GM19240 (cell line): ENCODE results near the gene CDX1.

Source experiments
- DNase-seq: peaks from one replicate; pipeline ENCODE4 v3.0.0; 2011; ENCODE audit warnings: low spot score; ENCODE audit not compliant: insufficient read length

The CDX1 gene

DNA sequence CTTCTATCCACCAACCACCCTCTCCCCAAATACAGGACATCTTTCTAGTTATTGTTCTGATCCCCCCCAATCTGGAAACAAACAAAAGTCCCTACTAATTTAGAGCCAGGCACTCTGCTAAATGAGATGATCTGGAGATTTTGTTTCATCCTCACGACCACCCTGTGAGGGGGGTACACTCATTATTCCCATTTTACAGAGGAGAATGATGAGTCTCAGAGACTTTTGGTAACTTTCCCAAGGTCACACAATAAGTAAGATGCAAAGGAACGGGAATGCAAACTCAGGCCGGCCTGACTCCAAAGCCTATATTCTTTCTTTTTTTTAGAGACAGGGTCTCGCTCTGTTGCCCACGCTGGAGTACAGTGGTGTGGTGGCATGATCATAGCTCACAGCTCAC is 20.3 kb upstream of the CDX1 start:
- DNase-seq: no peak

DNA sequence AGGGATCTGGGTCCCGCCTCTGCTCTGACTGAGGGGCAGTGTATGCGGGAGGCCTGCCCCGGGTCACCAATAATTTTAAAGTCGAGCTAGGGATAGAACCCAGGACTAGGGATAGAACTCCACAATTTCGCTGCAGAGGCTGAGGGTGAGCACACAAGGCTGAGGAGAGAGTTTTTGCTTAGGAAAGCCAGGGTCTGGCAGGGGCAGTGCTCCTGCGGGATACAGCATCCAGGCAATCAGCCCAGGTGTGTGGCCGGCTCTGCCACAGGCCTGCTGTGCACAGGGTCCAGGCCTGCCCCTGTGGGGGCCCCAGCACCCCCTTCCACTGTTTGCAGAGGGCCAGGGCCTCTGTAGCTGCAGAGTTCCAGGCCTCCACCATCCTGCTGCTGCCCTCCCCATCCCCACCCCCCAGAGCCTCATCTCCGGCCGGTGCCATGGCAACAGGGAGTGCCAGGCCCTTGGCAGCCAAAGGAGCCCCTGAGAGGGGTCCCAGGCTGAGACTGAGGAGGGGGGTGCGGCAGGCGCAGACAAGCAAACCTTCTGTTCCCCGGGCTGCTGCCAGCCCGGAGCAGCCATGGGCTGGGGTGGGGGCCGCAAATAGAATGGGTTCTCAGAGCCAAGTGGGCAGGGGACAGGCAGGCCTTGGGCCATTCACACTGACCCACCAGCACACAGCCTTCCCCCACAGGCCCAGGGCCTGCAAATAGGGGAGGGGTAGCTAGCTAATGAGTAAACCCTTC is 19.5 kb upstream of the CDX1 start:
- DNase-seq: no peak

DNA sequence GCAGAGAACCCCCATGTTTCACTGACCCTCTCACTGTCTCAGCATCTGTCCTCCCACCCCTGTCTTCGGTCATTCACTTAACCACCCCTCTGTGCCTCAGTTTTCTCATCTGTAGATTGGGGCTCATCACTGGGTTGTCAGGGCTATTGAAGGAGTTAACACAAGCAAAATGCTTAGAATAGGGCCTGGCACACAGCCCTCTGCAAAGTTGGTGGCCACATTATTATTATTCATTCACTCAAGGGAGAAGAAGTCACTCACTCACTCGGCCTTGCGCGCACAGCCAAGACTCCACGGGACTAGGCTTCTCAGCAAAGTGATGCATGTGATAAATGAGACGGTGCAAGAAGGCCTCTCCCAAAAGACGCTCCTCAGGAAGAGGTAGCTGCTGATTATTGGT is 18.9 kb upstream of the CDX1 start:
- DNase-seq: no peak

DNA sequence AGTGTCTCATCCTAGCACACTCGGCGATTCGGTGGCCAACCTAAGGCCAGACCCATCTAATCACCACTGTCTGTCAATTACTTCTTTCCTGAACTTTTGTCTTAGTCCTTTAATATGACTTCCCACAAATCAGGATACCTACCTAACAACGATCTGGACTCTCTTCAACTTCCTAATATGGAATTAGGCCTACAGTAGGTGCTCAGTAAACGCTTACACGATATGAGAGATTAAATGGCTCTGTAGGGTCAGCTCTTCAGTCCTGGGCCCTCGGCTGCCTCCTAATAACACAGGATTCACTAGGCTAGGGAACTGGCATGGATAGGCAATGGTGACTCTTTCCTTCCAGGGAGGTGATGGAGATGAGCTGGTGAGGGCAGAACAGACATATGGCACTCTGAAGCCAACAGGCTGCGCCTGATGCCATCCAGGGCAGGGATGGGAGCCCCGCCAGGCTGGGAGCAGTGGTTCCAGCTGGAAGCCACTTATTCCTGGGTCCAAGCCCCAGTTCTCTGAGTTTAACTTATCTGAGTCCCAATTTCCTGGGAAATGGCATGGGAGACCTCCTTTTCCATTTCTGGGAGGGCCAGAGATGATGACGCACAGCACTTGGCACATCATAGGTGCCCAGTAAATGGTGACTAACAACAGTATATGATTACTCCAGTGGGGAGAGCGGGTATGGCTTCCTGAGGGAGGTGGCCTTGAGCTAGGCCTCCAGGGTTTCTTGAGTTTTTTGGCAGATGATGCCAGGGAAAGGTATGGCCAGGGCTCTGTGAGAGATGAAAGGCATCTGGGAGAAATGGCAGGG is 18.3 kb upstream of the CDX1 start:
- no peak for DNase-seq

DNA sequence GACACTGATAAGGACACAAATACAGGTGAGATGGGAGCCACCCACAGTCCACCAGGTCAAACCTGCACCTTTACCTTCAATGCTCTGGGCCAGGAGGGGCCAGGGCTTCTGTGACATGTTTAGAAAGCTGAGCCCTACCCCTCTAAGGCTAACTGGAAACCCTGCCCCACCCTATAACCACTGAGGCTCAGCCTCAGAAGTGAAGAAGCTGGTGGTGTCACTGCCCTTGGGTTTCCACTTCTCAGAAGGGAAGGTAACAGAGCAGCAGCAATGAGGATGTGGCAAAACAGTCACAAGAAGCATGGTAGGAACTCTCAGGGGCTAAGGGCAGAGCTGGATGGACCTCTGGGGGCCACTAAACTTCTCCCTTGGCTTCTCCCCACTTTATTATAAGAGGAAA is 17.0 kb upstream of the CDX1 start:
- no peak for DNase-seq

DNA sequence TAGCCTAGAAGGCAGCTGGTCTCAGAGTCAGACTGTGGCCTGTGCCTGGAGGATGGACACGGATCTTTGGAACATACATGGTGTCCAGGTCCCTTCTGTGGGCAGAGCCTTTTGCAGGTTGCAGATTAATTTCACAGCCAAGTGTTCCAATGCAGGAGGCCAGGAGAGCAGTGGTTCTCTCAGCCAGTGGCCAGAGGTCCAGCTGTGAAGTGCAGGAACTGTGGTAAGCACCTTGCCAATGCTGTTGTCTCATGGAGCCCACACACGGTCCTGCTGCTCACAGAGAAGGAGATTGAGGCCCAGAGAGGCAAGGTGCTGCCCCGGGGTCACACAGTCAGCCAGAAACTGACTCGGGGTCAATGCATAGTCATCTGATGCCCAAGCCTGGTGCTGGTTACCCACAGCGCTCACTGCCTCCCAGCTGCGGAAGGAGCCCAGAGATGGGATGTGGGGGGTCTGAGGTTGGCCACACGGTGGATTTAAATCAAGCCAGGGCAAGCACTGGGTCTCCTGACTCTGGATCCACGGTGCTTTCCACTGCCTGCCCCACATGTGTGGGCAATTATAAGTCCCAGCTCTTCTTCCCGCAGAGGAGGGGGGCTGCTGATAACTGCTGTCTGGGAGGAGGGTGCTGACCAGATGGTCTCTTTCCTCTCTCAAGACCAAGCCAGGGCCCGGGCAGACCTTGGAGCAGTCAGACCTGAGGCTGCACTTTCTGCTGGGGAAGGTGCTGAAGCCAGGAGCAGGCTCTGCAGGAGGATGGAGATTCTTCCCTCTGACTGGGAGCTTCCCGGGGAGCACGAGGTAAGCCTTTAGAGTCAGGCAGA is 13.7 kb upstream of the CDX1 start:
- DNase-seq: no peak

DNA sequence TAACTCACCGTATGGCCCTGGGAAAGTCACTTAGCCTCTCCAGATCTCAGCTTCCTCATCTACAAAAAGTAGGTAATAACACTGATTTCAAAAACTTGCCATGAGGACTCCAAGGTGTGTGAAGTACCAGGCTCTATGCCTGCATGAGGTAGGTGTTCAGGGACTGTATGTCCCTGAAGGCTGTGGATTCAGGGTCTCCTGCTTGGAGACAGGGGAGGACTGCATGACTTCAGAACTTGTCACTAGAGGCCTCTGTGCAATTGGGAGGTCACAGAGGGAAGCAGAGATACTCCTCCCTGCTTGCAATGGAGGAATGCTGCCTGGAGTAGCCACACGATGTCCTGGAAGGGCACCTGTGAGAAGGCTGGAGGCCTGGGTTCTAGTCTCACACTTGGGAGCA is 13.1 kb upstream of the CDX1 start:
- no peak for DNase-seq

DNA sequence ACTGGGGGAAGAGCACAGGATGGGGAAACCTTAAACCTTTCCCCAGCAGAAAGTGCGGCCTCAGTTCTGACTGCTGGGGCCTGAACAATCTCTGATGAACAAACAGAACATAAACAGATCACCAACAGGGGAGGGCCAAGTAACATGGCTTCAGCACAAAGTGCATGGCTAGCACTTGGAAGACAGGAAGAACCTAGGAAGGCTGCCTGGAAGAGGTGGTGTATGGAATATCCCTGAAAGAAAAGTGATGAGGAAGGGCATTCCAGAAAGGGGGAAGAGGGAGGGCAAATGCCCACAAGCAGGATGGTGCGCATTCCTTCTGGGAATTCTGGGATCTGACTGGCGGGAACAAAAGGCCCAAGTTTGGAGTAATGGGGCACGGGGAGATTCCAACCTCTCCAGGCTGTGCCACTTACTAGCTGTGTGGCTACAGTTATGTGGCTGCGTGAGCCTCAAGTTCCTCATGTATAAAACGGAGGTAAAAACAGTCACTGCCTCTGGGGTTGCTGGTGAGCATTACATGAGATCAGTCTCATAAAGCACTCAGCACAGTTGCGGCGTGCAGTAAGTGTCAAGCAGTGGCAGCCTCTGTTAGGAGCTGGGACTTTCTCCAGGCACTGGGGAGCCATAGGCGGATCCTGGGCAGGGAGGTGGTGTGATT is 12.5 kb upstream of the CDX1 start:
- DNase-seq: no peak

DNA sequence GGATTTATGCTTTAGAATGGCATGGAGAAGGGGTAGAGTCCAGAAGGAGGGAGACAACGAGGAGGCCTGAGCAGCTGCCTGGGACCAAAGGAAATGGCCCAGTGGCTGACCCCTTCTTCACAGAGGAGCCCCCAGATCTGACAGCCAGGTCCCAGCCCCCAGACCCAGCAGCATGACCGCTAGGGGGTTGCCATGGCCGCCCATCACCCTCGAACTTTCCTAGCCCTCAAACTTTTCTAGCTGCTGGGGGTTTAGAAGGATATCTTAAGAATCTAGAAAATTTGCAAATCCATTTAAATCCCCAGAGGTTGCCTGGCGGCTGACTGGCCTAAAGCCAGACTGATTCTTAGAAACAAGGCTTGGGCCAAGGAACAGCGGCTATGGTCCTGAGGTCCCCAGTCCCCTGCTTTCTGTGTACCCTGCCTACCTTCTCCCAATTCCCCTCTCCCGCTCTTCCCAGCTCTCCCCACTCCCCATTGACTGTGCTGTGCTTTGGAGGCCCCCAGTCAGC is 11.9 kb upstream of the CDX1 start:
- no peak for DNase-seq

DNA sequence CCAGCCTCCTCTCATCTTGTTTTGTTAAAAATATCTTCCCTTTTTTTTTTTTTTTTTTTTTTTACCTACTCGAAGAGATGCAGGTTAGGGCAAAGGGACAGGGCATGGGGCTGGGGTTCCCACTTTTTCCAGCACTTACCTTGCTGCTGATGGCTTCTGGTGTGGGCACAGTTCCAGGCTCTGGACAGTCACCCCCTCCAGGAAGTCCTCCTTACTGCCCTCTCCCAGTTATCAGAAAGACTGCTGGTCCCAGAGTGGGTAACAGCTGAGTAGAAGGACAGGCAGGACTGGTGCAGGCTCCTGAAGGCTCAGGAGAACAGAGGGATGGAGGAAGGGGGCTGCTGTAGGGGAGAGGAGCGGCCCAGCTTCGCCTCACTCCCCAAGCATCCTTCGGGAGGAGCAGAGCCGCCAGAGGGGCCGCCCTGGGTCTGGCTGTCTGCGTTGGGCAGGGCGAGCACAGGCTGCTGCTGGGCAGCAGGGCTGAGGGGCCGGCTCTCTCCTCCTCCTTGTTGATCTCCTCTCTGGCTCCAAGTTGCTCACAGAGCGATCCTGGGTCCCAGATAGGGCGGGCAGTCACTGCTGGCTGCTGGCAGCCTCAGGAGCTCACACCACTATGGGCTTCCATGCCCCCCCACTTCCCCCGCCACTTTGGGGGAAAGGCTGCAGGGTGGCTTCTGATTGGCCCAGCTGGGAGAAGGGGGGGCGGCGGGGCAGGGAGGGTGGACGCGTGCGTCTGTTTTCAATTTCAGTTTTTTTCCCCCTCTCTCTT is 11.1 kb upstream of the CDX1 start, which contains the start of gene PDGFRB:
TSS of gene PDGFRB (minus strand) at position 588 of the 769 bp plus-strand sequence. CDS start 18,798 bp downstream, outside the sequence.
- DNase-seq: peak; percentile 69

DNA sequence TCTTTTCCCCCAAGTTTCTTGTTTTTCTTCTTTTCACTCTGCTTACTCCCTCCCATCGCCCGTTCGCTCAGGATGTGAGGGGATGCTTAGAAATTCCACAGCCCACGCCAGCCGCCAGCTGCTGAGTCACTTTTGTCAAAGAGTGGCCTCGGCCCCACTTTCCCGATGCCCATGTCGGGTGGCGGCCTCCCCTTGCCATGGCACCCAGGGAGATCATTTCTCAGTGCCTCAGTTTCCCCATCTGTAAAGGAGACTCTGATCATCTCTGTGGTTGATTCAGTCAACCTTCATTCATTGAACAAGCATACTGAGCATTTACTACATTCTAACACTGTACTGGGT is 10.6 kb upstream of the CDX1 start:
- DNase-seq: no peak

DNA sequence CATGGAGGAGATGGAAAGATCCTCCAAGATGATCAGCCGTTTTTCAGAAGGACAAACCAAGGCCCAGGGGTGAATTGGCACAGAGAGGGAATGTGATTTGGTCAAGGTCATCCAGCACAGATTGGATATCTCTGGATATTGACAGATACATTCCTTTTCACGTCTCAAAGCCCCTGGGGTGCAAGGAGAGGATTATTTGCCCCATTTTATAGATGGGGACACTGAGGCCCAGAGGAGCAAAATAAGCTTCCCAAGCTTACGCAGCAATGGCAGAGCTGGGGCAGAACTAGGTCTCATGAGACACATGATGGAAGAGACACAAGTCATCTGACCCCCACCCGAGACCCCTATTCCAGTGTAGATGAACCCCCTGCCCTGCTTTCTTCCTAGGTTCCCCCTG is 10.0 kb upstream of the CDX1 start:
- DNase-seq: no peak

DNA sequence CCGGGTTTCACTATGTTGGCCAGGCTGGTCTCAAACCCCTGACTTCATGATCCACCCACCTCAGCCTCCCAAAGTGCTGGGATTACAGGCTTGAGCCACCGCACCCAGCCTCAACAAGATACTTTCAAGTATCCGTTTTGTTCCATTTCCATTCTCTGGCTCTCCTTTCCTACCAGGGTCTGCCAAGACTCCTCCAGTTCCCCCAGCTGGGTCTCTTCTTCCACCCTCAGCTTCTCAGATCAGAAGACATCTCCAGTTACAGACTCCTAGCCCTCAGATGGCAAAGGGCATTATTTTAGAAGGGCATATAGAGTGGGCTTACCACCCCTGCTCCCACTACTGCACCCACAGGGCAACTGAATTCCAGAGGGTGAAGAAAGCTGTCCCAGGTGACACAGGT is 9.4 kb upstream of the CDX1 start:
- DNase-seq: no peak

DNA sequence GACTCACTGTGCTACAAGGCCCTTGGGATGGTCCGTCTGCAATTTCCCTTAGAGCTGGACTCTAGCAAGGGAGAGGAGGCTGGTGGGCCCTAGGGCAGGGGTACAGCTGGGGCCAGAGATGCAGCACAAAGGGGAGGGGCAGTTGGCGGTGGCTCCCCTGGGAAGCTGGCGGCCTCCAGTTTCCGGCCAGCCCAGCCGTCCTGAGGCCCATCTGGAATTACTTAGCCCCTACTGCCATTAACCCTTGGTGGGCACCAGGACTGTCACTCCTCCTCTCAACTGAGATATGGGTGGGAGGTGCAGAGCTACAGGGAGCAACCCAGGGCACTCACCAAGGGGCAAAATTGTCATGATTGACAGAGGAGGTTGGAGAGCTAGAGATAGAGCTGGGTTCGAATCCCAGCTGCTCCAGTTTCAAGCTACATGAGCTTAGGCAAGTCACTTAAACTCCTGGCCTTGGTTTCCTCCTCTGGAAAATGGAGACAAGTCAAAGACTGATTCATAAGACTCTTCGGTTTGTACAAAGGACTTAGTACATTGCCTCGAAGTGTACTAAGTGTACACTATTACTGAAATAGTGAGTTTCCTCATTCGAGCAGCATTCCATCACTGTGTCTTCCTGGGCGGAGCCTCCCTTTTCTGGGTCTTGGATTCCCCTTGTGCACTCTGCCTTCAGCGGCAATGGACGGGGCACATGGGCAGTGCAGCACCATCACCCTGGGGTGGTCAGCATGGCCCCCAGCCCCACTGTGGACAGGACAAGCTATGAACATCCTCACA is 8.2 kb upstream of the CDX1 start:
- DNase-seq: no peak

DNA sequence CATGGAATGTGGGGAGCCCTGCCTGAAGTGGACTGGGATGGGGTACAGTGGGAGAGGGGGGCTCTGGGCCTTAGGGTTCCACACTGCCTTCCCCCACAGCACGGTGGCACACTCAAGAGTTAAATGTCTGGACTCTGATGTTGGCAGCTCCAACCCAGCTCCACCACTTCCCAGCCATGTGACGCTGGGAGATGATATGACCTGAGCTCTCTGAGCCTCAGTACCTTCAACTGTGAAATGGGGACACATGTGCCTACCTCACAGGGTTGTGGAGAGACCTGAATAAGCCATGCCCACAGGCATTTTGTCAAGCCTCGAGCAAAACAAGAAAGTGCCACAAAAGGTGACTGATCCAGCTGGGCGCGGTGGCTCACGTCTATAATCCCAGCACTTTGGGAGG is 7.5 kb upstream of the CDX1 start:
- DNase-seq: no peak

DNA sequence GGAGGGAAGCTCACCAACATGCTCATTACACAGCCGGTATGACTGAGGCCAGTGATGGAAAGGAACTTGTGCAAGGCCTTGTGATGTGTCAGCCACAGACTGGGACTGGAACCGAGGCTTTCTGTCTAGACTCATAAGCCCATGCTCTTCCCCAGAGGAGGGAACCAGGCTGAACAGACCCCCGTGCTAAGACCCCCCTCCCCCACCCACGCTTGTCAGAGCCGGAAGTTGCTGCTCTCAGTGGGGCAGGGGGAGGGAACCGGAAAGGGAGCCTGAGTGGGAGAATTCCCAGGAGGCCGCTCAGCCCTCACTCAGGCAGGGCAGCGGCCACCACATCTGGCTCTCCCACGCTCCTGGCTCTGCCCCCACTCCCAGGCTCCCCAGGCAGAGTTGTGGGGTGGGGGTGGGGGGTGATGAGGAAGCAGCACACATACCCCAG is 6.8 kb upstream of the CDX1 start:
- DNase-seq: no peak

DNA sequence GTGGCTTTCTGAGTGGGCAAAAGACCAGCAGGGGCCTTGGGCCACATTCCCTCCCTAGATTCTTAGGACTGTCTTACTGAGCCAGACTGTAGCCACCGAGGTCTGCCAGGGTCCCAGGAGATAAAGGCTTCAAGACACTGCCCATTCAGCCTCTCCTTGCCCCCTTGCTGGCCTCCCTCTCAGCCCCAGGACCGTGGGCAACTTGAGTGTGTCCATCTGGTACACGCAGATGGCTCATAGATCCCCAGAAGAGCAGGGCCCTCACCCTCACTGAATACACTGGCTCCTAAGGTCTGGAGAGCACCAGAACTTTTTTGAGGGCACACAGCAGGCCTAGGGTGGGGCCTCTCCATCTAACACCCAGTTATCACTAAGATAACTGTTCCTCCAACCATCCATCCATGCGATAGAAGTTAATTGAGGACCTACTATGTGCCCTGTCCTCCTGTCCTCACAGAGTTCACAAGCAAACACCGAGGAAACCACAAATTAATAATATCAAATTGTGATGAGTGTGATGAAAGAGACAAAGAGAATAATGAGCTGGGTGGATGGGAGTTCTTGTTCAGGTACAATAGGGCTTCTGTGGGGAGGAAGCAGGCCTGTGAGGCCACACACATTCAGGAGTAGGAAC is 6.0 kb upstream of the CDX1 start:
- DNase-seq: no peak

DNA sequence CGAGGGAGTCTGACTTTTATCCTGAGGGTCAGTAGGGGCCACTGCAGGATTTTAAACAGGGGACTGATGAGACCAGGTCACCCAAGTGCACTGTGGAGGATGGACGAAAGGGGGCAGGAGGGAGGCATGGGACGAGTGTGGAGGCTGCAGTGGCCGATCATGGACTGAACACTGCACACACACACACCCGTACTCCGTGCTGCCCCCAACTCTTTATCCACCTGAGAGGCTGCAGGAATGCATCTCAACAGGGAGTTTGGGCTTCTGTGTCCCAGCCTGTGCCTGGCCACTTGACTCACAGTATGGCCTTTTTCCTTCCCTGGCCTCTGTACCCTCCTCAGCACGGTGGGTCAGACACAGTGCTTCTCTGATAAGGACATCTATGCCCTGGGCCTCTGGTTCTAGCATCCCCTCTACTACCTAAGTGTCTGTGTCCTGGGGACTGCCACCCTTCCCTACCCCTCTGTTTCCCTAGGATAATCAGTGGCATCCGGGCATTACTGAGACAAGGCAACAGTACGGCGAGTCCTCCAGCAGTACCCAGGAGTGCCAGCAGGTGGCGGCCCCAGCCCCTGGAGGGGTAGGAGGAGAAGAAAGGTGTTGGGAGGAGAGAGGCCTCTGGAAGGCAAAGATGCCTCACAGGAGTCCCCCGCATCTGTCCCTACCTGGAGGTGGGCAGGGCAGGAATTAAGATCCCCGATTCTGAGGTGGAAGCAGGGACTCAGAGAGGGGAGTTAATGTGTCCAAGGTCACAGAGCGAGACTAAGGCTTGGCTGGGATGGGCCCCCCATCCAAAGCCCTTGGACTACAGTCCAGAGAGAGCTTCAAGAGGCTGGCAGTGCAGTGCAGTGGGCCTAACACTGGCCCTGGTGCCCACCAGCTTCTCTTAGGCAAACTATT is 5.1 kb upstream of the CDX1 start:
- DNase-seq: peak; percentile 90
